IPS-15b (cell line): ENCODE results near the gene TNFRSF11A.

Experiments used
- H3K27me3 ChIP-seq: one replicate; pipeline ENCODE4 v1.6.1; 2013; ENCODE audit warnings: low read length; ENCODE audit not compliant: control insufficient read depth, insufficient read depth
- H3K36me3 ChIP-seq: one replicate; pipeline ENCODE4 v1.6.1; 2013; ENCODE audit warnings: low read length; ENCODE audit not compliant: control insufficient read depth, insufficient read depth
- H3K4me1 ChIP-seq: one replicate; pipeline ENCODE4 v1.6.1; 2013; ENCODE audit warnings: mild to moderate bottlenecking, low read length; ENCODE audit not compliant: control insufficient read depth, insufficient read depth
- H3K4me3 ChIP-seq: one replicate; pipeline ENCODE4 v1.5.1; 2013; ENCODE audit warnings: low read depth, low read length
- H3K9ac ChIP-seq: one replicate; pipeline ENCODE4 v1.6.1; 2013; ENCODE audit warnings: low read depth, mild to moderate bottlenecking, low read length
- H3K9me3 ChIP-seq: one replicate; pipeline ENCODE4 v1.6.1; 2013; ENCODE audit warnings: mild to moderate bottlenecking, low read length; ENCODE audit not compliant: control insufficient read depth, insufficient read depth

Gene TNFRSF11A

DNA sequence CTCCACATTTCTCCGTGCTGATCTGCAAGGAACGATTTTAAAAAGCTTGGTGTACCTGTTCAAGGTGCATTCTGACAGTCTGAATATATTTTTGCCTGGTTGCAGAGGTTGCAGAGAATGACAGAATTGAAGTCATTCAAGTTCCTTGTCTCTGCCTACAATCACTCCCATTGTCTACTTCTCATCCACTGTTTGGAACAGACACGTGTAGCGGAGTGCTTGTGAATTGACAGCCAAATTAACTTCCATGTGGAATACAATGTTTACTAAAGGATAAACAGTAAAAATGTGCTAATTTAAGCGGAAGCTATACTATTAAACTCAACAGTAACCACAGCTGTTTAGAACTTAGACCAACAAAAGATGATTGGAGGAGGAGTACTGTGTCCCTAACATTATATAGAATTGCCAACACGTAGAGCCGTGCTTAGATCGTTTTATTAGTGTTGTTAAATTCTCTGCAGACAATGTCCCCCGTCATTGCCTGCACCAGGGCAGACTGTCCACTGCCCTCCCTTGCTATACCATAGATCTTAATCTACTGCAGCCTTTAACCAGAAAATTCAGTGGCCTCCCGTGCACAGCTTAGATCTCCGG lies 110.4 kb downstream of the TNFRSF11A start:
- H3K9me3 ChIP-seq = no peaks in the 10 kb centered on the region
- no peaks in the 10 kb centered on the region for H3K27me3 ChIP-seq
- peaks cover 3% of the 10 kb centered on the region for H3K4me1 ChIP-seq
- H3K4me3 ChIP-seq = no peak overlapping the region
- no peaks in the 10 kb centered on the region for H3K36me3 ChIP-seq
- no peak overlapping the region for H3K9ac ChIP-seq

DNA sequence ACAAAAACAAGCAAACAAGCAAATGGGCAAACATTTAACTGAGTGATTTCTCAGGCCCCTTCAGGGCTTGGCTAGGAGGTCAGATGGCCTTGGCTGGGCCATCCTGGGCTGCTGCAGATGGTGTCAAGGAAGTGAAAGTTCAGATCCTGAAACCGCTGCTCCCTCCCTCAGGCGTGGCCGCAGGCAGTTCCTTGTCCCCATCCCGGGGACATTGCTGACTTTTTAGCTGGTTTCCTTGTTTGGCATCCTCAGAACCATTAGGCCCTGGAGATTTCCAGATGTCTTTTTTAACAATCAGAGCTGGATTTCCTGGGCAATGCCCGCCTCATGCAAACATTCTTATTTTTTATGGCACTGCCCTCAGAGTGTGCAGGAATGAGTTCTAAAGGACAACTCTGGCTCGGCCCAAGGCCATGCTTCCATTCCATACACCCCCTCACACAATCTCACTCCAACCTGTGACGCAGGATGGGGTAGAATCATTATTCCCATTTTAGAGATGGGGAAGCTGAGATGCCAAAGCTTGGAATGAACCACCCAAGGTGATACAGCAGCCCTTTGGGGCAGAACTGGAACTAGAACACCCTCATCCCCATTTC lies 111.6 kb downstream of the TNFRSF11A start:
- H3K9me3 ChIP-seq = no peaks in the 10 kb centered on the region
- H3K27me3 ChIP-seq = no peaks in the 10 kb centered on the region
- no peak overlapping the region for H3K9ac ChIP-seq
- H3K36me3 ChIP-seq = no peaks in the 10 kb centered on the region
- H3K4me3 ChIP-seq = no peak overlapping the region
- peaks cover 3% of the 10 kb centered on the region for H3K4me1 ChIP-seq

DNA sequence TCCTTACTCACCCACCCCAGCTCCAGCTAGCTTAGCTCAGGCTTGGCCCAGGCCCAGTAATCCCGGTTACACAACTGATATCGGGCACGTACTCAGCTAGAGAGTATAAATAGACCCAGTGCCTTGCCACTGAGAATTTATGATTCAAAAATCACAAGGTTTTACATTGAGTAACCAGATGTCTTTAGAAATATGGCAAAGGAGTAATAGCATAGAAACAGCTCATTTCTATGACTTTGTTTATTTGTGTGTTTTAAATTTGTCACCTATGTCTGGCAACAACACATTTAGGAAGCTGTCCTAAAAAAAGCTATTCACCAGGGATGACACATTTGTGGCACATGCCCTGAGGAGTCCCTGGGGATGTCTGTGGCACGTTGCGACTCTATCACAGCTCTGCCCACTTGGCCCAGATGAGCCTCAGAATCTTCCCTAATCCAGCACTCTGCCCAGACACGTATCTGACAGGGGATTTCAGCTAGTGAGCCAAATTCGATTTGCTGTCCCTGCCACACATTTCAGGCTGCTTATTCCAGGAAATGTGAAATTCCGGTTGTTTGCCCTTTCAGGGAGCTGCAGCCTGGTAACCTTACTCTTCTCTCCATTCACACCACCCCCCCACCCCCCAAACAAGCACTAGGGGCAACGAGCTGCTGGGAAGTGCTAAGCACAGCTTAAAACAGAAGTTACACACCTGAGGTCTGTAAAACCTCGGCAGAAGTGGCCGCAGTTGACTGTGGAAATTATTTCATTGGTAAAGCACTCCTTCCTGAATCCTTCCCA lies 112.3 kb downstream of the TNFRSF11A start:
- H3K9me3 ChIP-seq = no peaks in the 10 kb centered on the region
- H3K4me3 ChIP-seq = no peak overlapping the region
- H3K36me3 ChIP-seq = no peaks in the 10 kb centered on the region
- no peak overlapping the region for H3K9ac ChIP-seq
- peaks cover 3% of the 10 kb centered on the region for H3K4me1 ChIP-seq
- no peaks in the 10 kb centered on the region for H3K27me3 ChIP-seq

DNA sequence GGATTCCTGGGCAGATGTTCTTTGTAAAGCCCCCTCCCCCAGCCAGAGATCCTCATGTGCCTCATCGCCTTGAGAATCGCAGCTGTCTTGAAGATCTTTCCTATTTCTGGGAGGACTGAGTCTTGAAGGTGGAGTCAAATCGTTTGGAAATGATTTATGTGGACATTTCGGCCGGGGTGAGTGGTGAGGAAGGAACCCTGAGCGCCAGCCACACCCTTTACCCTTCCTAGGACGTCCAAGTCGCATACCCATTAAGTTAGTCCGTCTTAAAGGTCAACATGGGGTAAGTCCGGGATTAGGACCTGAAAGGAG lies 112.9 kb downstream of the TNFRSF11A start:
- Histone ChIP-seq H3K4me1 (peaks cover 3% of the 10 kb centered on the region), H3K4me3 (no peak overlapping the region), H3K27me3 (no peaks in the 10 kb centered on the region), H3K9me3 (no peaks in the 10 kb centered on the region), H3K9ac (no peak overlapping the region), H3K36me3 (no peaks in the 10 kb centered on the region)

DNA sequence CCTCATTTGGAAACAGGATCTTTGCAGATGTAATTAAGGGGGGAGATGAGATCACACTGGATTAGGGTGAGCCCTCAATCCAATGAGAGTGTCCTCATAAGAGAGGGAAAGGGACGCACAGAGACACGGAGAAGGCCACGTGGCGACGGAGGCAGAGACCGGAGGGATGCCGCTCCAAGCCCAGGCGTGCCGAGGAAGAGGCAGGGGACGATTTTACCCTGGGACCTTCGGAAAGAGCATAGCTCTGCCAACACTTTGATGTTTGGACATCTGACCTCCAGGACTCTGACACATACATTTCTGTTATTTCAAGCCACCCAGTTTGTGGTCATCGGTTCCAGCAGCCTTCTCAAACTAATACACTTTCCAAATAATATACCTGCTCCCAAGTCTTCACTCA lies 113.3 kb downstream of the TNFRSF11A start:
- no peaks in the 10 kb centered on the region for H3K36me3 ChIP-seq
- H3K4me1 ChIP-seq = peaks cover 3% of the 10 kb centered on the region
- H3K27me3 ChIP-seq = no peaks in the 10 kb centered on the region
- no peak overlapping the region for H3K4me3 ChIP-seq
- no peak overlapping the region for H3K9ac ChIP-seq
- H3K9me3 ChIP-seq = no peaks in the 10 kb centered on the region

DNA sequence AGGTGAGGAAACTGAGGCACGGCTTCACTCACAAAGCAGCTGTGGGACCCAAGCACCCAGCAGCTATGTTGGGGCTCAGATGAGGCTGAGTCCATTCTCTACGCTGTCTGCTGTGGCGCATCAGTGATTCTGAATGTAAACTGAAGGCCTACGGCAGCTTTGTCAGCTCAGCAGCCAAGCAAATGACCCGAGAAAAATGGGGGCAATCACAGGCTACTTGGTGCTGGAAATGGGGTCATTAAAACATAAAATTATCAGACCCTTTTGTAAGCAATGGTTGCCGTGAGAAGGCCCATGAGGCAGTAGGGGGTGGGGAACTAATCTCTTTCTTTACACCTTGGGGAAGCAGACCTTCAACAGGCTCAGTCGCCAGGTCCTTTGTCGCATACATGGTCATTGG lies 113.8 kb downstream of the TNFRSF11A start:
- Histone ChIP-seq H3K27me3 (no peaks in the 10 kb centered on the region), H3K9me3 (no peaks in the 10 kb centered on the region), H3K36me3 (no peaks in the 10 kb centered on the region), H3K4me3 (no peak overlapping the region), H3K9ac (no peak overlapping the region), H3K4me1 (peaks cover 3% of the 10 kb centered on the region)
